Endothelial cell (in vitro differentiated cells): Measurements from ENCODE around the gene PRDM11. TPM values are rescaled to one million over a fixed set of nuclear protein-coding genes. Genes with fewer than 3 reads are reported as not detected.

Experiments
- DNase-seq: peaks from one replicate; pipeline ENCODE4 v3.0.0; 2021; ENCODE audit warnings: low spot score
- H3K27ac Mint-ChIP-seq: one replicate; pipeline ENCODE4 v1.8.0; 2021; ENCODE audit warnings: mixed read lengths, inconsistent platforms; ENCODE audit not compliant: unreplicated experiment
- H3K27me3 Mint-ChIP-seq: one replicate; pipeline ENCODE4 v1.8.0; 2021; ENCODE audit warnings: mild to moderate bottlenecking, moderate library complexity, mixed read lengths, inconsistent platforms; ENCODE audit not compliant: unreplicated experiment
- H3K36me3 Mint-ChIP-seq: one replicate; pipeline ENCODE4 v1.8.0; 2021; ENCODE audit warnings: mild to moderate bottlenecking, low read depth, mixed read lengths, inconsistent platforms; ENCODE audit not compliant: unreplicated experiment
- H3K4me1 Mint-ChIP-seq: one replicate; pipeline ENCODE4 v1.8.0; 2021; ENCODE audit warnings: mild to moderate bottlenecking, mixed read lengths, inconsistent platforms; ENCODE audit not compliant: unreplicated experiment
- H3K4me3 Mint-ChIP-seq: one replicate; pipeline ENCODE4 v1.8.0; 2021; ENCODE audit warnings: mild to moderate bottlenecking, mixed read lengths, inconsistent platforms; ENCODE audit not compliant: unreplicated experiment
- H3K9me3 Mint-ChIP-seq: one replicate; pipeline ENCODE4 v1.8.0; 2021; ENCODE audit warnings: mixed read lengths, inconsistent platforms; ENCODE audit not compliant: unreplicated experiment
- CTCF ChIP-seq: fragments of 200-600 bp; sonication (generic); IDR thresholded peaks from one replicate; pipeline ENCODE4 v1.5.0; 2021; ENCODE audit warnings: antibody characterized with exemption; ENCODE audit not compliant: unreplicated experiment
- total RNA-seq: library from RNA; stranded (reverse); fragmentation: NEBNext Ultra II Directional; extraction: Animal tissue kit (Norgen Biotek cat#: 25700); gene quantifications from one replicate; pipeline ENCODE4 v1.2.1, GENCODE V29; 2021; ENCODE audit not compliant: unreplicated experiment

The PRDM11 gene
- total RNA-seq, 1 donor from 2014 or later: 16.0 TPM

- no peak for DNase-seq
- Mint-ChIP-seq H3K36me3 (no peaks in the 10 kb centered on the region), H3K4me1 (no peaks in the 10 kb centered on the region), H3K9me3 (no peaks in the 10 kb centered on the region), H3K27me3 (peaks cover 8% of the 10 kb centered on the region), H3K4me3 (no peak overlapping the region), H3K27ac (no peak overlapping the region)
- no peak for TF ChIP-seq CTCF
Observed at GRCh38 chr11:45174168-45174835, 27.9 kb downstream of the PRDM11 start.

- peaks cover 6% of the 10 kb centered on the region for H3K27me3 Mint-ChIP-seq
- no peak for TF ChIP-seq CTCF
- H3K36me3 Mint-ChIP-seq: no peaks in the 10 kb centered on the region
- H3K9me3 Mint-ChIP-seq: no peaks in the 10 kb centered on the region
- H3K4me3 Mint-ChIP-seq: no peak overlapping the region
- no peak overlapping the region for H3K27ac Mint-ChIP-seq
- no peak for DNase-seq
- peaks cover 2% of the 10 kb centered on the region for H3K4me1 Mint-ChIP-seq
Observed at GRCh38 chr11:45174963-45175362, 28.5 kb downstream of the PRDM11 start.

GRCh38 chr11:45176996-45177395 is 30.6 kb downstream of the PRDM11 start:
- no peak for DNase-seq
- no peak overlapping the region for H3K4me3 Mint-ChIP-seq
- H3K27me3 Mint-ChIP-seq: peaks cover 7% of the 10 kb centered on the region
- H3K36me3 Mint-ChIP-seq: no peaks in the 10 kb centered on the region
- H3K4me1 Mint-ChIP-seq: peaks cover 9% of the 10 kb centered on the region
- TF ChIP-seq CTCF: no peak
- no peak overlapping the region for H3K27ac Mint-ChIP-seq
- no peaks in the 10 kb centered on the region for H3K9me3 Mint-ChIP-seq

GRCh38 chr11:45178223-45178622 is 31.8 kb downstream of the PRDM11 start:
- Mint-ChIP-seq H3K27ac (no peak overlapping the region), H3K36me3 (no peaks in the 10 kb centered on the region), H3K9me3 (no peaks in the 10 kb centered on the region), H3K4me3 (no peak overlapping the region), H3K4me1 (peaks cover 12% of the 10 kb centered on the region), H3K27me3 (peaks cover 7% of the 10 kb centered on the region)
- DNase-seq: no peak
- no peak for TF ChIP-seq CTCF

GRCh38 chr11:45178890-45179671 is 32.6 kb downstream of the PRDM11 start:
- Mint-ChIP-seq H3K27me3 (peaks cover 7% of the 10 kb centered on the region), H3K27ac (no peak overlapping the region), H3K4me1 (peaks cover 12% of the 10 kb centered on the region), H3K9me3 (no peaks in the 10 kb centered on the region), H3K4me3 (no peak overlapping the region), H3K36me3 (no peaks in the 10 kb centered on the region)
- TF ChIP-seq CTCF: no peak
- no peak for DNase-seq
